ENCODE data around the gene ZIC2.

The ZIC2 gene

DNA sequence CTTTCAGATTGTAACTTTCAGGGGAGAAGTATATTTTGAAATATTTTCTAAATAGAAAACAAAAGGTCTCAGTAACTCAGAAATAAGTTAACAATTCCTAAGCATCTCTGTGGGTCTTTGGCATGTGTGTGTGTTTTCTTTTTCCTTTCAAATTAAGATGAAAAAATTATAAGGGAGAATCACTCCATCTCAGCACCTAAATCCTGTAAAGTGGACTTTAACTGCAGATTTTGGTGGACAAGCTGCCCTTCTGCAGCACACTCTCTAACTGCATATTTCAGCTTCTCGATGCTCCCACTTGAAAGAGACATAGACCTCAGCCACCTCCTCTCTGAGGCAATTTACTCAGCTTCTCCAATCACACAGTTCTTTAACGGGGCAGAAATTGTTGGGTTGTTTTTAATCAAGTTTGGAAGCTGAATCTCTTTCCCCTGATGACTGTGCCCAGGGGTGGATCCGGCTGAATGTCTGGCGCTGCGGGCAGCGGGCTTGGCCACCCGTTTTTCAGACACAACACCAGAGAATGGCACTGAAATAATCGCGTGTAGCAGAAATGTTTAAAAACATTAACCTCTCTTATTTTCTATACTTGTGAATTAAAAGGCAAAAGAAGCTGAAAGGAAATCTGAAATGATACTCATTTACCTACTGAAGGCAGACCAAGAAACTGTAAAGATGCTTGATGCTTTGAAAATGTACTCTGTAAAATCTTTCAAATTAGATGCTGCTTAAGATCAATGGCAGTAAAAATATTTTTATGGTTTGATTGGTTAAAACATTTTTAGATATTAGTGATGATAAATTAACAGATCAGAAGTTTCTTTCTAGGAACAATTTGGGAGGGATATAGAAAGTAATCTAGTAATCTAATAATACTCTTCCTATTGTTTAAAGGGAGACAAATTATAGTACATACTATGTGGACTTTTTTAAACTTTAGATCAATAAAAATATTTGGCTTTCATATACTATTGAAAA lies 12.4 kb downstream of the ZIC2 start:
- no peaks in the 10 kb centered on the region for H3K36me3 ChIP-seq (ENCODE audit: control insufficient read depth, insufficient read depth, low read length)
- H3K9me3 ChIP-seq (ENCODE audit: control insufficient read depth, low read length): no peaks in the 10 kb centered on the region
- no peak overlapping the region for H3K4me3 ChIP-seq (ENCODE audit: insufficient read depth, low read depth, low read length)
- H3K27ac ChIP-seq (ENCODE audit: insufficient read depth, low read depth, low read length, poor library complexity, severe bottlenecking): no peak overlapping the region
- H3K4me1 ChIP-seq (ENCODE audit: control insufficient read depth, insufficient read depth, low read length): peaks cover 38% of the 10 kb centered on the region
- peaks cover 99% of the 10 kb centered on the region for H3K27me3 ChIP-seq (ENCODE audit: control insufficient read depth, insufficient read depth, low read length, poor library complexity, severe bottlenecking)
- 17 to 22% methylated on average over 7 to 9 of the region's 9 CpGs for WGBS, 2 experiments

- Histone ChIP-seq H3K4me3 (ENCODE audit: insufficient read depth, low read depth, low read length) (no peak overlapping the region), H3K4me1 (ENCODE audit: control insufficient read depth, insufficient read depth, low read length) (peaks cover 38% of the 10 kb centered on the region)
- WGBS, 2 experiments: no CpG with 5 or more reads among the region's 1 CpG
These were observed 13.0 kb downstream of the ZIC2 start for GRCh38 chr13:99994638-99995020.

DNA sequence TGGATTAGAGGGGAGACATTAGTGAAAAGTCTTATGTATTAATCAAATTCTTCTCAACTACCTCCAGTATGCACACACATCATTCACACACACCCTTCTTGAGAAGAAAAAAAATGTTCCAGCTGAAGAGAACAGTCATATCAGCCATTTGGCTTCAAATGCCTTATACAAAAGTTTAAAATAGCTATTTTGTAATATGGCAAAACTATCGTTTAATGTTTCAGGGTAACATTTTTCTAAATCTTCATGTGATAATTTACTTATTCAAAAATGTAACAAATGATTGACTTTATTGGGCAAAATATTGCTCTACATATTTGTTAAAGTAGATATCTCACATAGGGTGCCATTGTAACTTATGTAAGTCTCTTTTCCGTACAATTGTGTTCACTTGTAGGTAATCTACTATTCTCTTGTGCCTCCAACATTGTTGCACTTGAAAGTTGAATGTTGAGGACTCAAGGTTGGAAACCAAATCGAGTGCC lies 13.6 kb downstream of the ZIC2 start:
- Histone ChIP-seq H3K9me3 (ENCODE audit: control insufficient read depth, low read length) (no peaks in the 10 kb centered on the region), H3K27me3 (ENCODE audit: control insufficient read depth, insufficient read depth, low read length, poor library complexity, severe bottlenecking) (peaks cover 87% of the 10 kb centered on the region), H3K4me1 (ENCODE audit: control insufficient read depth, insufficient read depth, low read length) (peaks cover 36% of the 10 kb centered on the region), H3K36me3 (ENCODE audit: control insufficient read depth, insufficient read depth, low read length) (no peaks in the 10 kb centered on the region), H3K4me3 (ENCODE audit: insufficient read depth, low read depth, low read length) (no peak overlapping the region), H3K27ac (ENCODE audit: insufficient read depth, low read depth, low read length, poor library complexity, severe bottlenecking) (no peak overlapping the region)
- 16 to 21% methylated on average over 2 of the region's 3 CpGs for WGBS, 2 experiments

More at GRCh38 chr13:99994638-99995020, 13.0 kb downstream of the ZIC2 start:
- Histone ChIP-seq H3K27me3 (ENCODE audit: control insufficient read depth, insufficient read depth, low read length, poor library complexity, severe bottlenecking) (peaks cover 92% of the 10 kb centered on the region), H3K27ac (ENCODE audit: insufficient read depth, low read depth, low read length, poor library complexity, severe bottlenecking) (no peak overlapping the region), H3K36me3 (ENCODE audit: control insufficient read depth, insufficient read depth, low read length) (no peaks in the 10 kb centered on the region), H3K9me3 (ENCODE audit: control insufficient read depth, low read length) (no peaks in the 10 kb centered on the region)

DNA sequence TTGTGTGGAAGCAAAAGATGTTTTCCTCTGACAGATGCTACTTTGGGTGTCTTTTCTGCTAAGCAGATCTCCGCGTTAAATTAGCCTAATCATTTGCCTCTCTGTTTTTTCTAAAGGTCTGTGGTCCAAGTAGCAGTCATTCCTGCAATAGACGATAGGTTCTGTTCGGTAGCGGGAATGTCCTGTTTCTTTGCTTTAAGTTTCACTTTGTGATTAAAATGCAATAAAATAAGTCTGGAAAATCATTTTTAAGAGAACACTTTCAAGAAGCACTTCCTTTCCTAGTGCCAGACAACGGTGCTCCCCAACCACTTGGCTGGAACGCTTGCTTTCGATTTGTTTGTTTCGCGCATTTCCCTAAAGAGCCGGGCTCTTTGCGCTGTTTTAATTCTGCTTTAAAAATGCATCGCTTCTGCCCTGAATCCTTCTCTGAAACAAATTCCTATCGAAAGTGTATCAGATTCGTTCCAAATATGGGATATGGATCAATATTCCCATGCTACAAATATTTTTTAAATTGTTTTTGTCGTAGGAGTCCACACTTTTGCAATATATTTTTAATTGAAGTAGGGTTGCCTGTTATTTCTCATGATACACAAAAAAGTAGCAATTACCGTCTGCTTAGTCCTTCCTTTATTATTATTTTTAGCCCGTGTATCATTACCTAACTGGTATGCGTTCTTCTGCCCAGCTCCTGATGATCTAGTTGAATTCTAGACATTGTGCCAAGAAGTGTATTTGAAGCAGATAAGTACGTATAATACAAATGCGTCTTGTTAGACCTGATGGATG lies 14.2 kb downstream of the ZIC2 start:
- H3K9me3 ChIP-seq (ENCODE audit: control insufficient read depth, low read length): no peaks in the 10 kb centered on the region
- H3K27ac ChIP-seq (ENCODE audit: insufficient read depth, low read depth, low read length, poor library complexity, severe bottlenecking): no peak overlapping the region
- no peaks in the 10 kb centered on the region for H3K36me3 ChIP-seq (ENCODE audit: control insufficient read depth, insufficient read depth, low read length)
- H3K27me3 ChIP-seq (ENCODE audit: control insufficient read depth, insufficient read depth, low read length, poor library complexity, severe bottlenecking): peaks cover 80% of the 10 kb centered on the region
- peaks cover 30% of the 10 kb centered on the region for H3K4me1 ChIP-seq (ENCODE audit: control insufficient read depth, insufficient read depth, low read length)
- no peak overlapping the region for H3K4me3 ChIP-seq (ENCODE audit: insufficient read depth, low read depth, low read length)
- 5% methylated on average over 18 to 19 of the region's 21 CpGs for WGBS, 2 experiments

DNA sequence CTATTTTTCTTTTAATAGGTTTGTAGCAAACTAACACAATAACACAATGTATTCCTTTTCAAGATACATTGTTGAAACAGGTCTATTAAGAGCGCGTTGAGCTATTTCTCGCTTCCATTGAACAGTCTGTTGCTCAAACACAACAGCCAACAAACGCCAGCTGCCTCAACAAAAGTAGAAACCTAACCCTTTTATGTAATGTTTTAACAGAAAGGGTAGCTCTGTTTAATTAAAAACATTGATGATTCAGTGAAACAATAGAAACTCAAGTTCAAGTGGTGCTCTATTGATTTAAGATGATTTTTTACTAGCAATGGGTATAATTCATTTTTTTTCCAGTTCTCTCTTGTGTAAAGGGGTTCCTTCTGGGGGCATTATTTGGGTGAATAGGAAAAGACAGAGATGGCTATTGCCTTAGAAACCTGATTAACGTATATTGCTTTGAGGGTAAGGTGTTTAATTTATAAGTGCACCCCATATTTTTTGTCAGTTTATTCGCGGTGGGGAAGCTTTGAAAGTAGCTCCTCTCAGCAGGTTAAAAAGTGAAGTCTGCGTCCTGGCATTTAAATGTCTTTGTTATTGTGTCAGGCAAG lies 14.9 kb downstream of the ZIC2 start:
- WGBS, 2 experiments: 10 to 22% methylated on average over 8 of the region's 8 CpGs
- Histone ChIP-seq H3K36me3 (ENCODE audit: control insufficient read depth, insufficient read depth, low read length) (no peaks in the 10 kb centered on the region), H3K27ac (ENCODE audit: insufficient read depth, low read depth, low read length, poor library complexity, severe bottlenecking) (no peak overlapping the region), H3K27me3 (ENCODE audit: control insufficient read depth, insufficient read depth, low read length, poor library complexity, severe bottlenecking) (peaks cover 74% of the 10 kb centered on the region), H3K4me3 (ENCODE audit: insufficient read depth, low read depth, low read length) (peak overlapping the region; percentile 26), H3K9me3 (ENCODE audit: control insufficient read depth, low read length) (no peaks in the 10 kb centered on the region), H3K4me1 (ENCODE audit: control insufficient read depth, insufficient read depth, low read length) (peaks cover 25% of the 10 kb centered on the region)

DNA sequence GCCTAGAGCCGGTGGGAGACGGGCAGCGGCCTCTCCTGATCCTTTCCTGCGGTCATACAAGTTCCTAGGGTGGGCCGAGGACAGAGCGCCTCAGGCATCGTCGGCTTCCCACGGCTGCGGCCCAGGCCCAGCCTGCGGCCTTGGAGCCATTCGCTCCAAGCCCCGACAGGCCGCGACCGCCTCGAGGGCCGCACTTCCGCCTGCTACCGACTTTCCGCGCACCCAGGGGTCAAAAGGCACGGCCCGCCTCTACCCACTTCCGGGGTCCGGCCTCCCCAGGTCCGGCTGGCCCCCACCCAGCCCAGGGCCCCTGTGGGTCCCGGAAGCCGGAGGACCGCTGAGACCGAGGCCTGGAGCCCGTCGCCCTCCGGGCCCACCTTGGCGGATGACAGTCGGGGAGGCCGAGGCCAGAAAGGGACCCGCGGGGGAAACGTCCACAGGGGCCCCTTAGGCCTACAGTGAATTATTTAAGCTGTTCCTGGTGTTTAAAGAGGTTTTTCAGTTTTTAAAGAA lies 16.2 kb downstream of the ZIC2 start:
- H3K9me3 ChIP-seq (ENCODE audit: control insufficient read depth, low read length): no peaks in the 10 kb centered on the region
- peaks cover 17% of the 10 kb centered on the region for H3K4me1 ChIP-seq (ENCODE audit: control insufficient read depth, insufficient read depth, low read length)
- peaks cover 61% of the 10 kb centered on the region for H3K27me3 ChIP-seq (ENCODE audit: control insufficient read depth, insufficient read depth, low read length, poor library complexity, severe bottlenecking)
- 51 to 55% methylated on average over 40 of the region's 40 CpGs for WGBS, 2 experiments
- peak overlapping the region; percentile 26 for H3K4me3 ChIP-seq (ENCODE audit: insufficient read depth, low read depth, low read length)
- H3K27ac ChIP-seq (ENCODE audit: insufficient read depth, low read depth, low read length, poor library complexity, severe bottlenecking): no peak overlapping the region
- no peaks in the 10 kb centered on the region for H3K36me3 ChIP-seq (ENCODE audit: control insufficient read depth, insufficient read depth, low read length)

GRCh38 chr13:99998261-99998660 lies 16.7 kb downstream of the ZIC2 start:
- H3K27ac ChIP-seq (ENCODE audit: insufficient read depth, low read depth, low read length, poor library complexity, severe bottlenecking): no peak overlapping the region
- H3K27me3 ChIP-seq (ENCODE audit: control insufficient read depth, insufficient read depth, low read length, poor library complexity, severe bottlenecking): peaks cover 56% of the 10 kb centered on the region
- no peaks in the 10 kb centered on the region for H3K36me3 ChIP-seq (ENCODE audit: control insufficient read depth, insufficient read depth, low read length)
- peaks cover 17% of the 10 kb centered on the region for H3K4me1 ChIP-seq (ENCODE audit: control insufficient read depth, insufficient read depth, low read length)
- WGBS, 2 experiments: 90 to 94% methylated on average over 9 to 10 of the region's 11 CpGs
- H3K9me3 ChIP-seq (ENCODE audit: control insufficient read depth, low read length): no peaks in the 10 kb centered on the region
- H3K4me3 ChIP-seq (ENCODE audit: insufficient read depth, low read depth, low read length): no peak overlapping the region

DNA sequence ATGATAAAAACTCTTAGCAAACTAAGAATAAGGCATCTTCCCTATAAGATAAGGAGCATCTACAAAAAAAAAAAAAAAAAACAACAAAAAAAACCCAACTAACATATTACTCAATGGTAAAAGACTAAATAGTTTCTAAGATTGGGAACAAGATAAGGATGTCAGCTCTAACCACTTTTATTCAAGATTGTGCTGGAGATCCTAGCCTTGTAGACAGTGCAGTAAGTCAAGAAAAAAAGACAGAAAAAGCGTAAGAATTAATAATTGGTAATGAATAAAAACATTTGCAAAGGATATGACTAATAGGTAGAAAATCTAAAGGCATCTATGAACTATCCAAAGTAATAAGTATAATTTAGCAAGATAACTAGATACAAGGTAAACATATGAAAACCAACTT lies 33.0 kb downstream of the ZIC2 start:
- Histone ChIP-seq H3K4me3 (ENCODE audit: insufficient read depth, low read depth, low read length) (no peak overlapping the region), H3K9me3 (ENCODE audit: control insufficient read depth, low read length) (no peaks in the 10 kb centered on the region), H3K36me3 (ENCODE audit: control insufficient read depth, insufficient read depth, low read length) (no peaks in the 10 kb centered on the region), H3K27me3 (ENCODE audit: control insufficient read depth, insufficient read depth, low read length, poor library complexity, severe bottlenecking) (no peaks in the 10 kb centered on the region), H3K4me1 (ENCODE audit: control insufficient read depth, insufficient read depth, low read length) (no peaks in the 10 kb centered on the region), H3K27ac (ENCODE audit: insufficient read depth, low read depth, low read length, poor library complexity, severe bottlenecking) (no peak overlapping the region)
- WGBS, 2 experiments: 100% methylated on average over 1 of the region's 1 CpG; no CpG with 5 or more reads in 1 of the 2 experiments

GRCh38 chr13:100019780-100020356 lies 38.3 kb downstream of the ZIC2 start:
- Histone ChIP-seq H3K36me3 (ENCODE audit: control insufficient read depth, insufficient read depth, low read length) (no peaks in the 10 kb centered on the region), H3K4me3 (ENCODE audit: insufficient read depth, low read depth, low read length) (no peak overlapping the region), H3K27ac (ENCODE audit: insufficient read depth, low read depth, low read length, poor library complexity, severe bottlenecking) (no peak overlapping the region), H3K27me3 (ENCODE audit: control insufficient read depth, insufficient read depth, low read length, poor library complexity, severe bottlenecking) (no peaks in the 10 kb centered on the region), H3K9me3 (ENCODE audit: control insufficient read depth, low read length) (no peaks in the 10 kb centered on the region), H3K4me1 (ENCODE audit: control insufficient read depth, insufficient read depth, low read length) (no peaks in the 10 kb centered on the region)
- WGBS, 2 experiments: 85 to 87% methylated on average over 3 of the region's 3 CpGs
